Measurements from ENCODE around the gene DCXR.

- TF ChIP-seq SPI1 (IDR thresholded peaks at IDR 0.05; ENCODE audit: low read depth, low read length) = no peak
- no peak for TF ChIP-seq POLR2A (IDR thresholded peaks at IDR 0.05; ENCODE audit: low read depth, low read length)
- TF ChIP-seq TAF1 (IDR thresholded peaks at IDR 0.05; ENCODE audit: low read depth, low read length) = no peak
- no peak for TF ChIP-seq POLR2AphosphoS5 (IDR thresholded peaks at IDR 0.05; ENCODE audit: low read depth, low read length)
- TF ChIP-seq PAX5 (IDR thresholded peaks at IDR 0.05; ENCODE audit: insufficient read depth, low read length, severe bottlenecking) = no peak
- TF ChIP-seq POU2F2 (IDR thresholded peaks at IDR 0.05; ENCODE audit: low read depth, low read length) = no peak
Measured at GRCh38 chr17:82037889-82038195, 345 bp upstream of the DCXR start.
